ENCODE data around the gene NPTX1.

Gene NPTX1

DNA sequence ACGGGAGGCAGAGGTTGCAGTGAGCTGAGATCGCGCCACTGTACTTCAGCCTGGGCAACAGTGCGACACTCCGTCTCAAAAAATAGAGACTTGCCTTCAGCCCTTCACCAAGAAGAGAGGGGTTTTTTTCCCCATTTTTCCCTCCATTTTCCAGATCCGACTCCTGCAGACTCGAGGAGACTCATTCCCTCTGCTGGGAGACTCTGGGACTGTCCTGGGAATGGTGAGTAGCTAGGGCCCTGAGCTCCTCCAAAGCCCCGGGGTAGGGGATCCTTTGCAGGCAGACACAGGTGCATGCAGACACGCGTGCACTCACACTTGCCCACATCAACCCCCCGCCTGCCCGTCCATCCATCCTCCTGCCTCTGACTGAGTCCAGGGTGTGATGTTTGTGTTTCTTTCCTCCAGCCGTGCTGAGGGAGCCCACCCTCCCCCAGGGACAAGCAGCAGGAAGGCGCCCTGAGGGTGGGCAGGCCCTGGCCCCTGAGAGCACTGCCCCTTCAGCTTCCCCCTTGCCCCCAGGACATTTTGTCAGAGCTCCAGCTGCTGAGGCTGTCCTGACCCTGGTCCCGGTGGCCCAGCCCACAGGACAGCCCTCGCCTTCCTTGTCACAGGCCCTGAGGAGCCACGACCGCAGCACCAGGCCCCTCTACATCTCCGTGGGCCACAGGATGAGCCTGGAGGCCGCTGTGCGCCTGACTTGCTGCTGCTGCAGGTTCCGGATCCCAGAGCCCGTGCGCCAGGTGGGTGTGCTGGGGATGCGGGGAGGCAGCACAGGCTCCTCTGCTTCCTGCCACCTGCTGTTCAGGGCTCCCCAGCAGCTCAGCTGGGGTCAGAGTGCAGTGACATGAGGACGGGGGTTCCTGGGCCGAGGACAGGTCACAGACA lies 51.3 kb downstream of the NPTX1 start:
- DNase-seq, result no peak

DNA sequence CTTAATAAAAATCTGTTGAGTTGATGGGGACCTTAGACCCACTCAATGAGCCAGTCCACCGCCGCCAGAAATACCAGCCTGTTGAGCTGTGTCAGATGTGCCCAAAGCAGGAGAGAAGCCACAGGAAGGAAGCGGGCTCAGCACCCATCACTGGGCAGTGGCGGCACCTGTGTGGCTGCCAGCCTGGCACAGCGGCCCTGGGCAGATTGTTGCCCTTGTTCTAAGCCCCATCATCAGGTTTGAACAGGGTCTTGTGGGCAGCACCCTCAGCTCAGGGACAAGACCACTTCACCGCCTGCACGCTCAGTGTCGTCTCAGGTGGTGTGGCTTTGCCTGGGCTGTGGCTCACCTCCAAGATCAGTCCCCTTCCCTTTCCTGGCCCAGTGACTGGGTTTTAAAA lies 52.1 kb downstream of the NPTX1 start:
- no peak for DNase-seq

DNA sequence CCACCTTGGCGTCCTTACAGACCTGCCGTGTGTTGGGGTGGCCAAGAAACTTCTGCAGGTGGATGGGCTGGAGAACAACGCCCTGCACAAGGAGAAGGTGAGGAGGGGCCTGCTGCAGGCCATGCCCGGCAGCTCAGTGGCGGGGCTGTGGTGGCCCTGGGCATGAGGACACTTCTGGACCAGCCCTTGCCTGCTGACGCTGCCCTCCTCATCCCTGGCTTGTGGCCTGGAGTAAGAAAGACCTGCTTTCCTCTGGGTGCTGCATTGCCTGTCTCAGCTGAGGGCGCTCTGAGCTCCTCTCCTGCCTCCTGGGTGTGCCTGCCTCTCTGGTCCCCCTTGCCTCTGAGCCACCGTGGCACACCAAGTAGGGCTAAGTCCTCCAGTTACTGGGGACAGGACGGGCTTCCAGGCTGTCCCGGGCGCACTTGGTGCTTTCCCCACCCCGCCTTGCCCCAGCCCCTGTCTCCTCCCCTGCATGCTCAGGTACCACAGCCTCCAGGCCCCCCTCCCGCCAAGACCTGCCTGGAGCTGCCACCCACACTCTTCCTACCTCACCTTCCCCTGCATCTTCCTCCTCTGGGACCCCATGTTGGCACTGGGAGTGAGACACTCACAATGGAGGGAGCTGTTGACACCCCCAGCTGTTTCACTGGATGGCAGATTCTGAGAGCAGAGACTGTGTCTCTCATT lies 52.7 kb downstream of the NPTX1 start:
- no peak for DNase-seq

DNA sequence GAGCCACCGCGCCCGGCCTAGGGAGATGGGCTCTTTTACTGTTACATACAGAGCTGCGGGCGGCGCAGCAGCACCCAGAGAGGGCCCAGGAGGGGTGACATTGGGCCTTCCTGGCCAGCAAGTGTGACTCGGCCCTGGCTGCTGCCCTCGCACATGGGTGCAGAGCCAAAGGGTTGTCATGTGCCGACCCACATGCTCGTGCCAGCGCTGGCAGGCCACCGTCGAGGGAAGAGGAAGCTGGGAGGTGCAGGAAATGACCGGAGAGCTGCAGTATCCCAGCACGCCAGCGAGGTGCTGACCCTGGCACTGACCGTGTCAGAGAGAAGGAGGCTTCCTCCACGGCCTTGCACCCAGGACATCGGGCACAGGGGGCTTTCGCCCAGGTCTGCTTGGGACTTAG lies 53.4 kb downstream of the NPTX1 start:
- no peak for DNase-seq

DNA sequence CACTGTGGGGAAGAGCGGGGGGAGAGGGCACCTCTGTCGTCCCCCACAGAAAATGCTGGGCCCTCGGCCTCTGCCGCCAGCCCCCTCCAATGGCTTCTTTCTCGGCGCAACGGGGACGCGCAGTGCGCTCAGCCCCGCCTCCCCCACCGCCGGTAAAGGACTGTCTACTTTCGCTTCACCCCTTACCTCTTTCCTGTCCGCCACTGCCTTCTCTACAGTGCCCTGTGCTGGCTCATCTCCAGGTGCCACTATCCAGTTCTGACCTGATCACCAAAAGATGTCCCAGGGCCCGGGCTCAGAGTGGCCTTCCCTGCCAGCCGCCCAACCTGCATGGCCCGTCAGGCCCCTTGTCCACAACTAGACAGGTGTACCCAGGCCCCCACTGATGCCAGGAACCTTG lies 54.1 kb downstream of the NPTX1 start:
- DNase-seq, result no peak

DNA sequence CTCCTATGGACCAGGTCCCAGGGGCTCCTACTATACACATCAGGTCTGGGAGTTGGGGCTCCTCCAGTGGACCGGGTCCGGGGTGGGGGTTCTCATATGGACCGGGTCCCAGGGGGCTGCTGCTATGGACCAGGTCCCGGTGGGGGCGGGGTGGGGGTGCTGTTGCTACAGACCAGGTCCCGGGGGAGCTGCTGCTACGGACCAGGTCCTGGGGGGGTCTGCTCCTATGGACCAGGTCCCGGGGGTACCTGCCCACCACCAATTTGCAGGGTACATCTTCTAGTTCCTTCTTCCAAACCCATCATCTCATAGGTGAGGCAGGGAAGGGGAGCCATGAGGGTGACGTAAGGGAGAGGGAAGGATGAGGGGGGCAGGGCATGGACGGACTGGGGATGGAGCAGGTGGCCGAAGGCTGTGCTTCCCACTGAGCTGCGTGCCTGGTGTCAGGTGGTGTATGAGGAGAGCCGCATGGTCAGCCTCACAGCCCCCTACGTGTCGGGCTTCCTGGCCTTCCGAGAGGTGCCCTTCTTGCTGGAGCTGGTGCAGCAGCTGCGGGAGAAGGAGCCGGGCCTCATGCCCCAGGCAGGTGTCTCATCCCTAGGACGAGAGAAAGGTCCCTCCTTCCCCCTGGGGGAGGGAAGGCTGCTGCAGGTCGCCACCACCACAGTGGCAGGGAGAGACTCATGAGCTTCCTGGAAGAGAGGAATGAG lies 54.9 kb downstream of the NPTX1 start:
- DNase-seq, result no peak

DNA sequence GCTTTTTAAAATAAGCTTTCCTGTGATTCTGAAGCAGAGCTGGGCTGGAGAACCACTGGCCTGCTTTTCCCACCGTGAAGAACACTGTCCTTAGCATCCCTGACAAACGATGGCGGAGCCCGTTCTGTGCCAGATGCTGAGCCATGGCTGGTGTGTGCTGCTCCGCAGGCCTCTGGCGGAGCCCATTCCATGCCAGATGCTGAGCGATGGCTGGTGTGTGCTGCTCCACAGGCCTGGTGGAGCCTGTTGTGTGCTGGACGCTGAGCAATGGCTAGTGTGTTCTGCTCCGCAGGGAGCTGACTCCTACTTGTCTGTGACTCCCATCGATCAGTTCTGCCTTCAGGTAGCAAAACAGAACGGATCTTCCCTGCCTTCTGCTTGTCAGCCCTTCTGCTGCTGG lies 57.2 kb downstream of the NPTX1 start:
- no peak for DNase-seq

DNA sequence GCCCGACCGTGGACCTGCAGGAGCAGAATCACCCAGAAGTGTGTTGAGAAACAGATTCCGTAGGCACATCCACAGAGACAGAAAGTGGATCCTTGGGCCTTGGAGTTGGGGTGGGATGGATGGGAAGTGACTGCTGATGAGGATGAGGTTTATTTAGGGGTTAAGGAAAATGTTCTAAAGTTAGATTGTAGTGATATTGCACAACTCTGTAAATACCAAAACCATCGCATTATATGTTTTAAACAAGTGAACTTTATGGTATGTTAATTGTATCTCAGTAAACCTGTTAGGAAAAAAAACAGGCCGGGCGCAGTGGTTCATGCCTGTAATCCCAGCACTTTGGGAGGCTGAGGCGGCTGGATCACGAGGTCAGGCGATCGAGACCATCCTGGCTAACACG lies 57.8 kb downstream of the NPTX1 start:
- DNase-seq, result no peak
